IPS-15b (cell line): Measurements from ENCODE around the gene CACNG6.
"Not testable (repeated sequence)": the region's sequence is repeated elsewhere in the genome, so short reads cannot be mapped to it uniquely, and the experiment has no call there.

Experiments used
- H3K27me3 ChIP-seq: one replicate; pipeline ENCODE4 v1.6.1; 2013; ENCODE audit warnings: low read length; ENCODE audit not compliant: control insufficient read depth, insufficient read depth
- H3K36me3 ChIP-seq: one replicate; pipeline ENCODE4 v1.6.1; 2013; ENCODE audit warnings: low read length; ENCODE audit not compliant: control insufficient read depth, insufficient read depth
- H3K4me1 ChIP-seq: one replicate; pipeline ENCODE4 v1.6.1; 2013; ENCODE audit warnings: mild to moderate bottlenecking, low read length; ENCODE audit not compliant: control insufficient read depth, insufficient read depth
- H3K4me3 ChIP-seq: one replicate; pipeline ENCODE4 v1.5.1; 2013; ENCODE audit warnings: low read depth, low read length
- H3K9ac ChIP-seq: one replicate; pipeline ENCODE4 v1.6.1; 2013; ENCODE audit warnings: low read depth, mild to moderate bottlenecking, low read length
- H3K9me3 ChIP-seq: one replicate; pipeline ENCODE4 v1.6.1; 2013; ENCODE audit warnings: mild to moderate bottlenecking, low read length; ENCODE audit not compliant: control insufficient read depth, insufficient read depth

The CACNG6 gene

DNA sequence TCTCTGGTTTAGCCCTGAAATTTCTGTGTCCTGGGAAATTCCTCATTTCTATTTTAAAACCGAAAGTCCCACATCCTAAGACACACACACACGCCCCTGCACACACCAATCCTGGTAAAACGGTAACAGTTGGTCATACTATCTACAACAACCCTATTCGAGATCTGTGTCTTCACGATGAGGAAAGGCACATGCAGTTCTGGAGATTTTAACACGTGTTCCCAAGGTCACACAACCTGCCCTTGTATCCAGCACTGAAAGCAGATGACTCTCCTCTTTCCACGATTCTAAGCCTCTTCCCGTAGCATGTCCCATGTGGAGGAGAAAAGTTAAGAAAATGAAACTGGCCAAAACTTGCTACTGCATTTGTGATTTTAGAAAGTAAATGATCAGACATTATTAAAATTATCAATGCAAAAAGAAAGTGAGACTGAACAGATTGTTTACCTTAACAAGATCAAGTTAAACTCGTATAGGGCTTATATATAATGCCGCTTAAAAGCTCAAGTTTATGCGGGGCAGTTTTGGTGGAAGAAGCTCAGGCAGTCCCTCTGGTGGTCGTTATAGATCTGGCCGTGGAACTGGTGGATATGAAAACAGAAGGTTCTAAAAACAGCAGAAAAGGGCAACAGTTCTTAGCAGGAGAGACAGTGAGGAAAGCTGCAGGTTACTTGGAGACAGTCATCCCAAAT, 39.6 kb downstream of the CACNG6 start:
- H3K36me3 ChIP-seq = no peaks in the 10 kb centered on the region
- H3K9me3 ChIP-seq = no peaks in the 10 kb centered on the region
- peaks cover 9% of the 10 kb centered on the region for H3K4me1 ChIP-seq
- H3K4me3 ChIP-seq = no peak overlapping the region
- no peak overlapping the region for H3K9ac ChIP-seq
- no peaks in the 10 kb centered on the region for H3K27me3 ChIP-seq

GRCh38 chr19:54035215-54036178, 44.1 kb downstream of the CACNG6 start:
- H3K9me3 ChIP-seq = no peaks in the 10 kb centered on the region
- H3K4me3 ChIP-seq = no peak overlapping the region
- no peaks in the 10 kb centered on the region for H3K27me3 ChIP-seq
- no peak overlapping the region for H3K9ac ChIP-seq
- peaks cover 9% of the 10 kb centered on the region for H3K4me1 ChIP-seq
- H3K36me3 ChIP-seq = no peaks in the 10 kb centered on the region

GRCh38 chr19:54036542-54036941, 45.1 kb downstream of the CACNG6 start:
- not testable (repeated sequence) for H3K36me3 ChIP-seq, H3K27me3 ChIP-seq, H3K9ac ChIP-seq, H3K4me3 ChIP-seq, H3K9me3 ChIP-seq, H3K4me1 ChIP-seq

GRCh38 chr19:54040003-54040402, 48.6 kb downstream of the CACNG6 start:
- H3K36me3 ChIP-seq = no peaks in the 10 kb centered on the region
- H3K4me1 ChIP-seq = peaks cover 9% of the 10 kb centered on the region
- H3K4me3 ChIP-seq = no peak overlapping the region
- no peaks in the 10 kb centered on the region for H3K27me3 ChIP-seq
- H3K9ac ChIP-seq = no peak overlapping the region
- no peaks in the 10 kb centered on the region for H3K9me3 ChIP-seq

DNA sequence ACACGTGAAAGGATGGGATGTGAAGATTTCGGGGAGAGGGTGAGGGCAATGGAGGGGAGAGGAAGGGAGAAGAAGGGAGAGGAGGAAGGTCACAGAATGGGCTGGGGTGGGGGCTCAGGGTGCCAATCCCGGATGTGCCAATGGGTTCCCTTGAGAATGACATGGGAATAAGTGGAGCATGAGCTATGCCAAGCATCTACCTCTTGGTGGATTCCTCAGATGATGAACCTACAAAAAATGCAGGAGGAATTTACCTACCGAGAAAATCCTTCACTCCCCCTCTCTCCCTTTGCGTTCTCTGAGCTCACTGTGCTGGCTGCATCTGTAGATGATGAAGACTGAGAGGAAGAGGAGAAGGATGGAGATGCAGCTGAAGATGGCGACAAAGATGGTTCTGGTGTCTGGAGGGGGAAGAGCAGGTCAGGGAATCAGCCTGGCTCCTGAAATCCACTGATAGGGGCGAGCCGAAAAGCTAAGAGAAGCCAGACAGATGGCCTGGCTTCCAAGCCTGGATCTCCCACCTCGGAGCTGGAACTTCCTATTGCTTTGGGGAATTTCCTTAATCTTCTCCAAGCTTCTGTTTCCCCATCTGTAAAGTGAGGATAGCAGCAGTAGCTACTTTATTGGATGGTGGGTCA, 50.7 kb downstream of the CACNG6 start:
- Histone ChIP-seq H3K4me3 (no peak overlapping the region), H3K36me3 (no peaks in the 10 kb centered on the region), H3K27me3 (peaks cover 8% of the 10 kb centered on the region), H3K9me3 (no peaks in the 10 kb centered on the region), H3K4me1 (peaks cover 2% of the 10 kb centered on the region), H3K9ac (no peak overlapping the region)

- no peak overlapping the region for H3K9ac ChIP-seq
- H3K4me1 ChIP-seq = peaks cover 2% of the 10 kb centered on the region
- H3K36me3 ChIP-seq = no peaks in the 10 kb centered on the region
- peaks cover 8% of the 10 kb centered on the region for H3K27me3 ChIP-seq
- no peaks in the 10 kb centered on the region for H3K9me3 ChIP-seq
- no peak overlapping the region for H3K4me3 ChIP-seq
These were observed 51.6 kb downstream of the CACNG6 start for GRCh38 chr19:54042989-54043388.

DNA sequence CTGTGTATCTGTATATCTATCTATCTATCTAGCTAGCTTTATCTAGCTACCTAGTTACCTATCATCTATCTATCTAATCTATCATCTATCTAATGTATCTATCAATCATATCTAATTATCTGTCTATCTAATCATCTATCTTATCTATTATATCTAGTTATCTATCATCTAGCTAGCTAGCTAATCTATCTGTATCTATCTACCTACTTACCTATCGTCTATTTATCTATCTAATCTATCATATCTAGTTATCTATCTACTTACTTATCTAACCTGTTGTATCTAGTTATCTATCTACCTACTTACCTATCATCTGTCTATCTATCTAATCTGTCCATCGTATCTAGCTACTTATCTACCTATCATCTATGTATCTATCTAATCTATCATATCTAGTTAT, 54.3 kb downstream of the CACNG6 start:
- Histone ChIP-seq H3K9me3 (no peaks in the 10 kb centered on the region), H3K27me3 (peaks cover 8% of the 10 kb centered on the region), H3K9ac (no peak overlapping the region), H3K4me1 (peaks cover 2% of the 10 kb centered on the region), H3K4me3 (no peak overlapping the region), H3K36me3 (no peaks in the 10 kb centered on the region)

- H3K4me3 ChIP-seq = no peak overlapping the region
These were observed 56.2 kb downstream of the CACNG6 start for GRCh38 chr19:54047616-54048015.

More at GRCh38 chr19:54047616-54048015, 56.2 kb downstream of the CACNG6 start:
- H3K9ac ChIP-seq = no peak overlapping the region
- H3K36me3 ChIP-seq = no peaks in the 10 kb centered on the region
- no peaks in the 10 kb centered on the region for H3K4me1 ChIP-seq
- H3K27me3 ChIP-seq = peaks cover 8% of the 10 kb centered on the region
- no peaks in the 10 kb centered on the region for H3K9me3 ChIP-seq
